HepG2 (cell line): ENCODE results near the gene CCDC57. TPM values are rescaled to one million over a fixed set of nuclear protein-coding genes. Genes with fewer than 3 reads are reported as not detected.

ENCODE experiments used
- BORCS8-MEF2B ChIP-seq: sonication (generic); formaldehyde crosslinking; IDR thresholded peaks from 2 replicates; pipeline ENCODE4 v1.8.0; 2022; ENCODE audit warnings: mild to moderate bottlenecking, missing genetic modification reagents
- CBX5 ChIP-seq: sonication (generic); formaldehyde crosslinking; IDR thresholded peaks from 2 replicates; pipeline ENCODE4 v1.4.0; 2020; ENCODE audit warnings: missing genetic modification reagents, borderline replicate concordance
- HDAC1 ChIP-seq: sonication (generic); formaldehyde crosslinking; IDR thresholded peaks from 2 replicates; pipeline ENCODE4 v1.5.1; 2020; ENCODE audit warnings: mild to moderate bottlenecking, missing genetic modification reagents
- ISX ChIP-seq: sonication (generic); formaldehyde crosslinking; conservative IDR thresholded peaks from 2 replicates; pipeline ENCODE4 v1.5.0; 2020; ENCODE audit warnings: missing genetic modification reagents
- KDM2A ChIP-seq: sonication (generic); formaldehyde crosslinking; IDR thresholded peaks from 2 replicates; pipeline ENCODE4 v1.4.0; 2020; ENCODE audit warnings: low read depth, missing genetic modification reagents, borderline replicate concordance
- KDM3A ChIP-seq: IDR thresholded peaks from 2 replicates; pipeline ENCODE4 v1.6.1; 2018; ENCODE audit warnings: low read depth, missing compliant biosample characterization
- NCOR1 ChIP-seq: fragments of 200-600 bp; sonication (generic); IDR thresholded peaks from 2 replicates; pipeline ENCODE4 v1.7.0; 2017; ENCODE audit warnings: antibody characterized with exemption, low read length, borderline replicate concordance
- PHF21A ChIP-seq: sonication (generic); formaldehyde crosslinking; IDR thresholded peaks from 2 replicates; pipeline ENCODE4 v1.5.0; 2020; ENCODE audit warnings: mild to moderate bottlenecking, missing genetic modification reagents
- PPARG ChIP-seq: conservative IDR thresholded peaks from 2 replicates; pipeline ENCODE4 v1.6.1; 2016; ENCODE audit warnings: missing biosample characterization, missing genetic modification reagents
- REPIN1 ChIP-seq: sonication (generic); formaldehyde crosslinking; IDR thresholded peaks from 2 replicates; pipeline ENCODE4 v1.8.0; 2022; ENCODE audit warnings: missing genetic modification reagents, low read depth, mild to moderate bottlenecking, borderline replicate concordance
- SRSF1 ChIP-seq: fragments of 200-400 bp; formaldehyde crosslinking; optimal IDR thresholded peaks from 2 replicates; pipeline ENCODE3; 2017; ENCODE audit warnings: mild to moderate bottlenecking, low read depth, low read length, moderate library complexity
- SSRP1 ChIP-seq: IDR thresholded peaks from 2 replicates; pipeline ENCODE4 v1.6.1; 2016; ENCODE audit warnings: control low read depth
- U2AF1 ChIP-seq: fragments of 200-400 bp; formaldehyde crosslinking; optimal IDR thresholded peaks from 2 replicates; pipeline ENCODE3; 2017; ENCODE audit warnings: mild to moderate bottlenecking, low read depth, low read length
- ZMYM2 ChIP-seq: sonication (generic); formaldehyde crosslinking; IDR thresholded peaks from 2 replicates; pipeline ENCODE4 v1.8.0; 2022; ENCODE audit warnings: mild to moderate bottlenecking, missing genetic modification reagents
- ZMYM3 ChIP-seq: sonication (generic); formaldehyde crosslinking; IDR thresholded peaks from 2 replicates; pipeline ENCODE4 v1.5.1; 2020; ENCODE audit warnings: mild to moderate bottlenecking, missing genetic modification reagents
- ZNF251 ChIP-seq: sonication (generic); formaldehyde crosslinking; IDR thresholded peaks from 2 replicates; pipeline ENCODE4 v1.9.0; 2021; ENCODE audit warnings: mild to moderate bottlenecking, missing genetic modification reagents
- ZNF678 ChIP-seq: sonication (generic); formaldehyde crosslinking; IDR thresholded peaks from 2 replicates; pipeline ENCODE4 v1.4.0; 2020; ENCODE audit warnings: mild to moderate bottlenecking, missing genetic modification reagents
- ZNF782 ChIP-seq: sonication (generic); formaldehyde crosslinking; IDR thresholded peaks from 2 replicates; pipeline ENCODE4 v1.4.0; 2020; ENCODE audit warnings: missing genetic modification reagents, mild to moderate bottlenecking, borderline replicate concordance
- polyA plus RNA-seq, 8 experiments: library from polyadenylated mRNA; depleted of rRNA in 3 of 8; stranded (reverse) in 7 of 8; unstranded in 1 of 8; fragments of >200 nt; fragmentation: Illumina TruSeq in 4 of 8; extraction: Trizol in 4 of 8; gene quantifications; 2 replicates each; pipeline versions ENCODE4 v1.2.1 to v1.2.3, GENCODE V29; 2011 to 2016; ENCODE audit warnings: low read depth in 4 of 8, missing spikeins in 1 of 8, mixed read lengths in 1 of 8; ENCODE audit not compliant: insufficient read depth in 1 of 8
- total RNA-seq, 5 experiments: library from RNA; depleted of rRNA; stranded (reverse); fragments of >200 nt; fragmentation: Illumina TruSeq; extraction: Trizol; gene quantifications; 2 replicates each; pipeline ENCODE4 v1.2.3, GENCODE V29; 2016; ENCODE audit warnings: low read depth in 1 of 5
- TF ChIP-seq, protein P1 (sequence below): sonication (generic); formaldehyde crosslinking; IDR thresholded peaks from 2 replicates; pipeline ENCODE4 v1.4.0; 2020; ENCODE audit warnings: missing genetic modification reagents, borderline replicate concordance
- TF ChIP-seq, protein P2 (sequence below): sonication (generic); formaldehyde crosslinking; IDR thresholded peaks from 2 replicates; pipeline ENCODE4 v1.4.0; 2020; ENCODE audit warnings: missing genetic modification reagents
- TF ChIP-seq, protein P3 (sequence below): IDR thresholded peaks from 2 replicates; pipeline ENCODE4 v1.6.1; 2016; ENCODE audit warnings: mild to moderate bottlenecking, missing biosample characterization, missing genetic modification reagents
- TF ChIP-seq, protein P4 (sequence below): sonication (generic); formaldehyde crosslinking; IDR thresholded peaks from 2 replicates; pipeline ENCODE4 v1.5.1; 2020; ENCODE audit warnings: mild to moderate bottlenecking, missing genetic modification reagents, borderline replicate concordance
- TF ChIP-seq, protein P5 (sequence below): sonication (generic); formaldehyde crosslinking; IDR thresholded peaks from 2 replicates; pipeline ENCODE4 v1.8.1; 2023; ENCODE audit warnings: mild to moderate bottlenecking, missing genetic modification reagents, borderline replicate concordance

Gene CCDC57
- total and polyA plus RNA-seq, 2 of the 13 experiments (the other 11 are each of a cell fraction or from before 2014, with no cell fraction given) = 59.3 to 59.9 TPM

DNA sequence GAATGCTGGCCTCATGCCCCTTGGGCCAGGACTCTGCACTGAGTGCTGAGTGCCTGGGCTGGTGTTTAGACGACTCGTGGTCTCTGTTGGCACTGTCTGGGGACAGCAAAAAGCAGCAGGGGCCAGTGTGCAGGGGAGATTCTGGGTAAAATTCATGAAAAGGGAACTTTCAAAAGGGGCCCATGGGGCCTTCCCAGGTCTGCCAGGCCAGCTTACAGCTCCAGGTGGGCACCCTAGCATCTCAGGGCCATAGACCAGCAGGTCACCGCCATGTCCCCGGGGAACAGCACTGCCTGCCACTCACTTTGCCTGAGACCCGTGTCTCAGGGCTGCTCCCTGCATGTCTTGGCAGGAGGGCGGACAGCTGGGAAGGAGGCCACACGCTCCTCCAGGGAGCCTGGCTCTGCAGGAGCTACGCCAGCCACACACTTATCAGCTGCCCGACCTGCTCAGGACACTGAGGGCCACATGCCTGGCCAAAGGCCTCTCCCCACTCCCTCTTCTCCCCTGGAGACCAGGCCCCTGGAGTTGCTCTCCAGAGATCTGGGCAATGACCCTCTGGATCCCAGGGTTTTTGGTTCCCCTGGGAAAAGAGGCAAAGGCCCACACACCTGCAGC lies 105.8 kb downstream of the CCDC57 start (continued):
- TF ChIP-seq, protein P1, sequence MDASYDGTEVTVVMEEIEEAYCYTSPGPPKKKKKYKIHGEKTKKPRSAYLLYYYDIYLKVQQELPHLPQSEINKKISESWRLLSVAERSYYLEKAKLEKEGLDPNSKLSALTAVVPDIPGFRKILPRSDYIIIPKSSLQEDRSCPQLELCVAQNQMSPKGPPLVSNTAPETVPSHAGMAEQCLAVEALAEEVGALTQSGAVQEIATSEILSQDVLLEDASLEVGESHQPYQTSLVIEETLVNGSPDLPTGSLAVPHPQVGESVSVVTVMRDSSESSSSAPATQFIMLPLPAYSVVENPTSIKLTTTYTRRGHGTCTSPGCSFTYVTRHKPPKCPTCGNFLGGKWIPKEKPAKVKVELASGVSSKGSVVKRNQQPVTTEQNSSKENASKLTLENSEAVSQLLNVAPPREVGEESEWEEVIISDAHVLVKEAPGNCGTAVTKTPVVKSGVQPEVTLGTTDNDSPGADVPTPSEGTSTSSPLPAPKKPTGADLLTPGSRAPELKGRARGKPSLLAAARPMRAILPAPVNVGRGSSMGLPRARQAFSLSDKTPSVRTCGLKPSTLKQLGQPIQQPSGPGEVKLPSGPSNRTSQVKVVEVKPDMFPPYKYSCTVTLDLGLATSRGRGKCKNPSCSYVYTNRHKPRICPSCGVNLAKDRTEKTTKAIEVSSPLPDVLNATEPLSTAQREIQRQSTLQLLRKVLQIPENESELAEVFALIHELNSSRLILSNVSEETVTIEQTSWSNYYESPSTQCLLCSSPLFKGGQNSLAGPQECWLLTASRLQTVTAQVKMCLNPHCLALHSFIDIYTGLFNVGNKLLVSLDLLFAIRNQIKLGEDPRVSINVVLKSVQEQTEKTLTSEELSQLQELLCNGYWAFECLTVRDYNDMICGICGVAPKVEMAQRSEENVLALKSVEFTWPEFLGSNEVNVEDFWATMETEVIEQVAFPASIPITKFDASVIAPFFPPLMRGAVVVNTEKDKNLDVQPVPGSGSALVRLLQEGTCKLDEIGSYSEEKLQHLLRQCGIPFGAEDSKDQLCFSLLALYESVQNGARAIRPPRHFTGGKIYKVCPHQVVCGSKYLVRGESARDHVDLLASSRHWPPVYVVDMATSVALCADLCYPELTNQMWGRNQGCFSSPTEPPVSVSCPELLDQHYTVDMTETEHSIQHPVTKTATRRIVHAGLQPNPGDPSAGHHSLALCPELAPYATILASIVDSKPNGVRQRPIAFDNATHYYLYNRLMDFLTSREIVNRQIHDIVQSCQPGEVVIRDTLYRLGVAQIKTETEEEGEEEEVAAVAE = no peak
- TF ChIP-seq U2AF1 (peak; percentile 43), HDAC1 (no peak), NCOR1 (no peak), PPARG (CRISPR knock-in tag) (no peak), BORCS8-MEF2B (CRISPR knock-in tag) (no peak), KDM3A (peak; percentile 24; the same call in 1 of the 2 replicates), SSRP1 (CRISPR knock-in tag) (0 out of 2 replicates have a peak, but pooled peaks have one; percentile 7), REPIN1 (CRISPR knock-in tag) (no peak), ZNF678 (CRISPR knock-in tag) (0 out of 2 replicates have a peak, but pooled peaks have one; percentile 4), ZNF782 (peak; percentile 29; the same call in 1 of the 2 replicates), PHF21A (CRISPR knock-in tag) (no peak), ZMYM2 (peak; percentile 12; the same call in 1 of the 2 replicates), ZMYM3 (CRISPR knock-in tag) (0 out of 2 replicates have a peak, but pooled peaks have one; percentile 22), ISX (no peak), CBX5 (CRISPR knock-in tag) (peak; percentile 9; the same call in 1 of the 2 replicates), ZNF251 (0 out of 2 replicates have a peak, but pooled peaks have one; percentile 27), SRSF1 (peak; percentile 58), KDM2A (0 out of 2 replicates have a peak, but pooled peaks have one; percentile 5)
- TF ChIP-seq, protein P2, sequence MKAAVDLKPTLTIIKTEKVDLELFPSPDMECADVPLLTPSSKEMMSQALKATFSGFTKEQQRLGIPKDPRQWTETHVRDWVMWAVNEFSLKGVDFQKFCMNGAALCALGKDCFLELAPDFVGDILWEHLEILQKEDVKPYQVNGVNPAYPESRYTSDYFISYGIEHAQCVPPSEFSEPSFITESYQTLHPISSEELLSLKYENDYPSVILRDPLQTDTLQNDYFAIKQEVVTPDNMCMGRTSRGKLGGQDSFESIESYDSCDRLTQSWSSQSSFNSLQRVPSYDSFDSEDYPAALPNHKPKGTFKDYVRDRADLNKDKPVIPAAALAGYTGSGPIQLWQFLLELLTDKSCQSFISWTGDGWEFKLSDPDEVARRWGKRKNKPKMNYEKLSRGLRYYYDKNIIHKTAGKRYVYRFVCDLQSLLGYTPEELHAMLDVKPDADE = 0 out of 2 replicates have a peak, but pooled peaks have one; percentile 1
- TF ChIP-seq, protein P3, sequence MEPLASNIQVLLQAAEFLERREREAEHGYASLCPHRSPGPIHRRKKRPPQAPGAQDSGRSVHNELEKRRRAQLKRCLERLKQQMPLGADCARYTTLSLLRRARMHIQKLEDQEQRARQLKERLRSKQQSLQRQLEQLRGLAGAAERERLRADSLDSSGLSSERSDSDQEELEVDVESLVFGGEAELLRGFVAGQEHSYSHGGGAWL (CRISPR knock-in tag) = no peak
- TF ChIP-seq, protein P4, sequence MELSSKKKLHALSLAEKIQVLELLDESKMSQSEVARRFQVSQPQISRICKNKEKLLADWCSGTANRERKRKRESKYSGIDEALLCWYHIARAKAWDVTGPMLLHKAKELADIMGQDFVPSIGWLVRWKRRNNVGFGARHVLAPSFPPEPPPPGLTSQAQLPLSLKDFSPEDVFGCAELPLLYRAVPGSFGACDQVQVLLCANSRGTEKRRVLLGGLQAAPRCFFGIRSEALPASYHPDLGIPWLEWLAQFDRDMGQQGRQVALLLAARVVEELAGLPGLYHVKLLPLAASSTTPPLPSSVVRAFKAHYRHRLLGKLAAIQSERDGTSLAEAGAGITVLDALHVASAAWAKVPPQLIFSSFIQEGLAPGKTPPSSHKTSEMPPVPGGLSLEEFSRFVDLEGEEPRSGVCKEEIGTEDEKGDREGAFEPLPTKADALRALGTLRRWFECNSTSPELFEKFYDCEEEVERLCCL = 0 out of 2 replicates have a peak, but pooled peaks have one; percentile 20
- TF ChIP-seq, protein P5, sequence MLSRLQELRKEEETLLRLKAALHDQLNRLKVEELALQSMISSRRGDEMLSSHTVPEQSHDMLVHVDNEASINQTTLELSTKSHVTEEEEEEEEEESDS (CRISPR knock-in tag) = peak; percentile 6; the same call in 1 of the 2 replicates
